Vagina (tissue), 2 donors: ENCODE data around the gene USP53.
"Not testable (repeated sequence)": the region's sequence is repeated elsewhere in the genome, so short reads cannot be mapped to it uniquely, and the experiment has no call there.

Source experiments
- CTCF ChIP-seq, 3 experiments: fragments of 450-650 bp in 2 of 3; fragments of 200-600 bp in 1 of 3; sonication (generic) in 1 of 3; IDR thresholded peaks; one replicate each; pipeline ENCODE4 v1.5.1; 2017 to 2019; ENCODE audit warnings: antibody characterized with exemption in 3 of 3, mild to moderate bottlenecking in 2 of 3, moderate library complexity in 2 of 3
- POLR2A ChIP-seq, 2 donors: fragments of 450-650 bp; IDR thresholded peaks; one replicate each; pipeline ENCODE4 v1.6.1; 2017; ENCODE audit warnings: antibody characterized with exemption in 2 of 2, mild to moderate bottlenecking in 2 of 2, moderate library complexity in 2 of 2
- POLR2AphosphoS5 ChIP-seq, 2 donors: sonication (generic); formaldehyde crosslinking; IDR thresholded peaks; one replicate each; pipeline ENCODE4 v1.9.0; 2017; ENCODE audit warnings: antibody characterized with exemption in 2 of 2, mild to moderate bottlenecking in 2 of 2, low read depth in 1 of 2; ENCODE audit not compliant: insufficient read depth in 1 of 2

DNA sequence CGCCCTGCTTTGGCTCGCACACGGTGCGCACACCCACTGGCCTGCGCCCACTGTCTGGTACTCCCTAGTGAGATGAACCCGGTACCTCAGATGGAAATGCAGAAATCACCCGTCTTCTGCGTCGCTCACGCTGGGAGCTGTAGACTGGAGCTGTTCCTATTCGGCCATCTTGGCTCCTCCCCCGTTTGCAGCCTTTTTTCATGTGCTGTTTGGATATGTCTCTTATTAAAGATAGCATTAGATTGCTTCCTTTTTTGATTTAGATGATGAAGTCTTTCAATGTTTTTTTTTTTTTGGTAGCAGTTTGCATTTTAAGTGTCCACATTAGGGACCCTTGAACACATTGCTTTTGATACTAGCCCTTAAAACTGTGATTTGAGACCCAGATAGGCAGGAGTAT, 67.4 kb downstream of the USP53 start:
- not testable (repeated sequence) for TF ChIP-seq CTCF (IDR thresholded peaks at IDR 0.05); POLR2A (IDR thresholded peaks at IDR 0.05); POLR2AphosphoS5 (IDR thresholded peaks at IDR 0.05; ENCODE audit: insufficient read depth in 1 of 2, low read depth in 1 of 2)
